ENCODE data around the gene ACTN4.
A peak's percentile ranks its signal among the peaks of the same experiment; 100 is the strongest.

Gene ACTN4

DNA sequence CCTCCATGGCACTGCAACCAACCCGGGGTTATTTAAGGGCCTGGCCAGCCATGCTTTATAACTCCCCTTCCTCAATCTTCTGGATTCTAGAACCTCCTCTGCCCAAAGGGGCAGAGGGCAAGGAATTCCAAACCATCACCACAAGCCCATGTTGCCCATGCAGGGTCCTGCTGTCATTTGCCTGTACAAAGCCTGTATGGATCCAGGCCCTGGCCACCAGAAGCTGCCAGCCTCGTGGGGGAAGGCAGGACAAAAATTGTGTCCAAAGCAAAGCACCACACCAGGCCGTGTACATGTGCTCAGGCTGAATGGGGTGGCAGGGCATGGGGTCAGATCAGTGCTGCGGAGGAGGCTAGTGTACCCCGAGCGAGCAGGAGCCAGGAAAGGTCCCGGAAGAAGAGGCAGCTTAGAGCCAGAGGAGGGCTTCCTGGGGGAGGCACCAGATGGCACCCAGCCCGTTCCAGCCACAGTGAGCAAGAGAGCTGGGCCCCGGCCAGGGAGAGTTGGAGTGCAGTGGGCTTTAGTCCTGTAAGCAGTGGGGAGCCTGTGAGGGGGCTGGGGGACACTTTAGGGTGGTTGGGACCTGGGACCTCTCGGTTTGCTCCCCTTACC lies 61.1 kb downstream of the ACTN4 start:
- H3K4me3 ChIP-seq (ENCODE audit: severe bottlenecking), result no peak overlapping the region
- peaks cover 100% of the 10 kb centered on the region for H3K36me3 ChIP-seq (ENCODE audit: low read depth)
- TF ChIP-seq, protein P1, sequence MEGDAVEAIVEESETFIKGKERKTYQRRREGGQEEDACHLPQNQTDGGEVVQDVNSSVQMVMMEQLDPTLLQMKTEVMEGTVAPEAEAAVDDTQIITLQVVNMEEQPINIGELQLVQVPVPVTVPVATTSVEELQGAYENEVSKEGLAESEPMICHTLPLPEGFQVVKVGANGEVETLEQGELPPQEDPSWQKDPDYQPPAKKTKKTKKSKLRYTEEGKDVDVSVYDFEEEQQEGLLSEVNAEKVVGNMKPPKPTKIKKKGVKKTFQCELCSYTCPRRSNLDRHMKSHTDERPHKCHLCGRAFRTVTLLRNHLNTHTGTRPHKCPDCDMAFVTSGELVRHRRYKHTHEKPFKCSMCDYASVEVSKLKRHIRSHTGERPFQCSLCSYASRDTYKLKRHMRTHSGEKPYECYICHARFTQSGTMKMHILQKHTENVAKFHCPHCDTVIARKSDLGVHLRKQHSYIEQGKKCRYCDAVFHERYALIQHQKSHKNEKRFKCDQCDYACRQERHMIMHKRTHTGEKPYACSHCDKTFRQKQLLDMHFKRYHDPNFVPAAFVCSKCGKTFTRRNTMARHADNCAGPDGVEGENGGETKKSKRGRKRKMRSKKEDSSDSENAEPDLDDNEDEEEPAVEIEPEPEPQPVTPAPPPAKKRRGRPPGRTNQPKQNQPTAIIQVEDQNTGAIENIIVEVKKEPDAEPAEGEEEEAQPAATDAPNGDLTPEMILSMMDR (IDR thresholded peaks at IDR 0.05; ENCODE audit: poor library complexity, severe bottlenecking), result no peak
- no peaks in the 10 kb centered on the region for H3K4me1 ChIP-seq (ENCODE audit: insufficient read depth, poor library complexity, severe bottlenecking)
- H3K27ac ChIP-seq (ENCODE audit: poor library complexity, severe bottlenecking), result peak overlapping the region; percentile 43
- no peak for DNase-seq (ENCODE audit: low spot score)
- no peak for ATAC-seq (ENCODE audit: low read depth)
- no peaks in the 10 kb centered on the region for H3K27me3 ChIP-seq (ENCODE audit: insufficient read depth, poor library complexity, severe bottlenecking)
- no peaks in the 10 kb centered on the region for H3K9me3 ChIP-seq (ENCODE audit: severe bottlenecking)

DNA sequence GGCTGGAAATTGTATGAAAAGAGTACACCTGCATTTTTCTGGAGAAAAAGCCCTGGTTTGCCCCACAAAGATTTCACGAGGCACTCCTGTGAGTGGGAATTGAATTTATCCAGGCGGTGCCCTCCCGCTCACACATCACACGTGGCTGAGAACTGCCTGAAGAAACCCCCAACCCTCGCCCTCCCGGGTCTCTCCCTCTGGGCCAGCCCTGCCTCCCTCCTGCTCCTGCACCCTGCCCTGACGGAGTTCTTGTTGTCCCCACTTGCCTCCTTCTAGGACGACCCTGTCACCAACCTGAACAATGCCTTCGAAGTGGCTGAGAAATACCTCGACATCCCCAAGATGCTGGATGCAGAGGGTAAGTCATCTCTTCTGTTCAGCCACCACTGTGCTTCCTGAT lies 61.7 kb downstream of the ACTN4 start:
- H3K9me3 ChIP-seq (ENCODE audit: severe bottlenecking), result no peaks in the 10 kb centered on the region
- no peak overlapping the region for H3K4me3 ChIP-seq (ENCODE audit: severe bottlenecking)
- DNase-seq (ENCODE audit: low spot score) (no peak), ATAC-seq (ENCODE audit: low read depth) (no peak)
- no peaks in the 10 kb centered on the region for H3K27me3 ChIP-seq (ENCODE audit: insufficient read depth, poor library complexity, severe bottlenecking)
- peak overlapping the region; percentile 43 for H3K27ac ChIP-seq (ENCODE audit: poor library complexity, severe bottlenecking)
- peaks cover 100% of the 10 kb centered on the region for H3K36me3 ChIP-seq (ENCODE audit: low read depth)
- H3K4me1 ChIP-seq (ENCODE audit: insufficient read depth, poor library complexity, severe bottlenecking), result no peaks in the 10 kb centered on the region
- TF ChIP-seq, protein P1 (IDR thresholded peaks at IDR 0.05; ENCODE audit: poor library complexity, severe bottlenecking), result no peak

DNA sequence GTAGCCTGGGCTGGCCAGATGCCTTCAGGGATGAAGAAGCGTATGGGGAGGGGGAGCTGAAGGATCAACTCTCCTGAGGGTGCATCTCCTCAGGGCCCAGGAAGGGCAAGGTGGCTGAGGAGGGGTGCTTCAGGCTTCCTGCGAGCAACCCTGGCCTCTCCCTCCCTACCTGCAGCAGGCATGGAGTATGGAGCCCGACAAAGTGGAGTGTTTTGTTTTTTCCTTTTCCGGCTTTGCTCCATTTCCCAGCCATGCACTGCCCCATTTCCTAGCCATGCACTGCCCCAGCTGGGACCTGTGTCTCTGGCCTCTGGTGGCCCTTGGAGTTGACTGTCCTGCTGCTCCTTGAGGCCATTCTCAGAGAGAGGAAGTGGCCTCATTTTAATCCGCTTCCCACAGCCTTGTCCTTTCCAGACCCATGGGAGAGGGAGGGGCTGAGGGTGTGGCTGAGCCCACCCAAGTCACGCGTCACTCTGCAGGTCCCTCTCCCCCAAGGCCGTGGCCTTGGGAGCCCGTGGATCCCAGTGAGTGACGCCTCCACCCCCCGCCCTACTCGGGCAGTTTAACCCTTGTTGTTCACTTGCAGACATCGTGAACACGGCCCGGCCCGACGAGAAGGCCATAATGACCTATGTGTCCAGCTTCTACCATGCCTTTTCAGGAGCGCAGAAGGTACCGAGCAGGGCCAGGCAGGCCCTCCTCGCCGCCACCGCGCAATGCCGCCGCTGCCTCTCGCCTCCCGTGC lies 62.4 kb downstream of the ACTN4 start:
- H3K4me3 ChIP-seq (ENCODE audit: severe bottlenecking), result no peak overlapping the region
- no peaks in the 10 kb centered on the region for H3K27me3 ChIP-seq (ENCODE audit: insufficient read depth, poor library complexity, severe bottlenecking)
- DNase-seq (ENCODE audit: low spot score), result no peak
- peaks cover 100% of the 10 kb centered on the region for H3K36me3 ChIP-seq (ENCODE audit: low read depth)
- TF ChIP-seq, protein P1 (IDR thresholded peaks at IDR 0.05; ENCODE audit: poor library complexity, severe bottlenecking), result no peak
- H3K9me3 ChIP-seq (ENCODE audit: severe bottlenecking), result no peaks in the 10 kb centered on the region
- peak overlapping the region; percentile 43 for H3K27ac ChIP-seq (ENCODE audit: poor library complexity, severe bottlenecking)
- ATAC-seq (ENCODE audit: low read depth), result no peak
- H3K4me1 ChIP-seq (ENCODE audit: insufficient read depth, poor library complexity, severe bottlenecking), result no peaks in the 10 kb centered on the region

DNA sequence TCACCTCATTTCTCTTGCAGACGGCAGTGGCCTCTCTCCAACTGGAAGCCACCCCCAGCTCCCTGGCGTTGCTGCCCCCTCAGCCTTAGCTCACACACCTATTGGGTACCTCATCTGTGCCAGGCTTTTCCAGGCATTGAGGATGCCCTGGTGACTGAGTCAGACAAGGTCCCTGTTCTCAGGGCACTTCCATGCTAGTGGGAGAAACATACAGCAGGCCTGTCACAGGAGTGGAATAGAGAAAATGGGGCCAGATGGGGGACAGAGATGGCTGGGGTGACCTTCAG lies 62.9 kb downstream of the ACTN4 start:
- H3K27me3 ChIP-seq (ENCODE audit: insufficient read depth, poor library complexity, severe bottlenecking), result no peaks in the 10 kb centered on the region
- no peak for DNase-seq (ENCODE audit: low spot score)
- ATAC-seq (ENCODE audit: low read depth), result no peak
- TF ChIP-seq, protein P1 (IDR thresholded peaks at IDR 0.05; ENCODE audit: poor library complexity, severe bottlenecking), result no peak
- no peak overlapping the region for H3K4me3 ChIP-seq (ENCODE audit: severe bottlenecking)
- peaks cover 100% of the 10 kb centered on the region for H3K36me3 ChIP-seq (ENCODE audit: low read depth)
- no peaks in the 10 kb centered on the region for H3K9me3 ChIP-seq (ENCODE audit: severe bottlenecking)
- H3K27ac ChIP-seq (ENCODE audit: poor library complexity, severe bottlenecking), result peak overlapping the region; percentile 43
- H3K4me1 ChIP-seq (ENCODE audit: insufficient read depth, poor library complexity, severe bottlenecking), result no peaks in the 10 kb centered on the region
